Purkinje cell (primary cell): Measurements from ENCODE around the gene CNNM2. TPM values are rescaled to one million over a fixed set of nuclear protein-coding genes. Genes with fewer than 3 reads are reported as not detected.

Experiments
- polyA plus RNA-seq: library from polyadenylated mRNA; unstranded; fragments of >200 nt; fragmentation: Nextera tagmentation; gene quantifications from 2 replicates; pipeline ENCODE4 v1.2.1, GENCODE V29; 2014

The CNNM2 gene
- 5.9 and 6.3 TPM in 2 replicates for polyA plus RNA-seq

GRCh38 chr10:102917962-102918816, at the start of gene CNNM2:
CNNM2 (plus strand) TSS chr10:102918294; CDS start chr10:102918481, 187 bp downstream.

GRCh38 chr10:102869258-102870198, 48.6 kb upstream of the CNNM2 start, which contains the start of gene AS3MT:
AS3MT (plus strand) TSS chr10:102869470; CDS start chr10:102869593, 123 bp downstream.

Other genes starting within 250 kb of the CNNM2 start
- gene ARL3, start 203.9 kb upstream of the CNNM2 start, polyA plus RNA-seq: 49.8 and 50.7 TPM in 2 replicates
- 0.15 and 0.20 TPM in 2 replicates for gene SFXN2, start 203.7 kb upstream of the CNNM2 start, polyA plus RNA-seq
- gene WBP1L, start 174.3 kb upstream of the CNNM2 start, polyA plus RNA-seq: 6.7 and 7.3 TPM in 2 replicates
- not detected in 2 replicates for gene CYP17A1, start 80.9 kb upstream of the CNNM2 start, polyA plus RNA-seq
- 91.2 and 93.4 TPM in 2 replicates for gene BORCS7, start 64.0 kb upstream of the CNNM2 start, polyA plus RNA-seq
- gene AS3MT, start 48.8 kb upstream of the CNNM2 start, polyA plus RNA-seq: 0.59 and 7.1 TPM in 2 replicates